GM20000 (cell line): ENCODE data around the gene RPS6KA2.

ENCODE experiments used
- DNase-seq: peaks from one replicate; pipeline ENCODE4 v3.0.0; 2012; ENCODE audit warnings: low spot score
- CTCF ChIP-seq: IDR thresholded peaks from 2 replicates; pipeline ENCODE4 v1.5.1; 2012; ENCODE audit warnings: mild to moderate bottlenecking, control low read depth; ENCODE audit errors: extremely low read depth, missing control alignments

RPS6KA2 gene

GRCh38 chr6:166661327-166662085 is 34.5 kb upstream of the RPS6KA2 start:
- TF ChIP-seq CTCF = no peak
- DNase-seq = no peak

- DNase-seq = no peak
Observed at GRCh38 chr6:166660157-166660688, 33.2 kb upstream of the RPS6KA2 start.

GRCh38 chr6:166659581-166659980 is 32.5 kb upstream of the RPS6KA2 start:
- DNase-seq = no peak
- no peak for TF ChIP-seq CTCF

More at GRCh38 chr6:166660157-166660688, 33.2 kb upstream of the RPS6KA2 start:
- TF ChIP-seq CTCF = no peak

- DNase-seq = no peak
Observed at GRCh38 chr6:166658792-166659150, 31.7 kb upstream of the RPS6KA2 start.

GRCh38 chr6:166658115-166658791 is 31.2 kb upstream of the RPS6KA2 start:
- no peak for TF ChIP-seq CTCF
- DNase-seq = no peak

More at GRCh38 chr6:166658792-166659150, 31.7 kb upstream of the RPS6KA2 start:
- no peak for TF ChIP-seq CTCF

GRCh38 chr6:166657531-166657930 is 30.5 kb upstream of the RPS6KA2 start:
- no peak for DNase-seq
- TF ChIP-seq CTCF = no peak
